Hematopoietic multipotent progenitor cell (in vitro differentiated cells): ENCODE measurements around the gene LRRC1. TPM values are rescaled to one million over a fixed set of nuclear protein-coding genes. Genes with fewer than 3 reads are reported as not detected.

Experiments
- DNase-seq, 3 donors: peaks; one replicate each; pipeline ENCODE4 v3.0.0-alpha.2; 2011 to 2015; ENCODE audit warnings: low read depth in 2 of 3, low spot score in 2 of 3
- total RNA-seq: library from RNA; depleted of rRNA; stranded (reverse); fragments of >200 nt; gene quantifications from one replicate; pipeline ENCODE4 v1.2.3, GENCODE V29; 2012

Gene LRRC1
- total RNA-seq, 1 donor: 4.8 TPM

- DNase-seq: peak in 1 of 3 donors; percentile 30
Observed at GRCh38 chr6:53813801-53814200, 19.0 kb downstream of the LRRC1 start.

DNA sequence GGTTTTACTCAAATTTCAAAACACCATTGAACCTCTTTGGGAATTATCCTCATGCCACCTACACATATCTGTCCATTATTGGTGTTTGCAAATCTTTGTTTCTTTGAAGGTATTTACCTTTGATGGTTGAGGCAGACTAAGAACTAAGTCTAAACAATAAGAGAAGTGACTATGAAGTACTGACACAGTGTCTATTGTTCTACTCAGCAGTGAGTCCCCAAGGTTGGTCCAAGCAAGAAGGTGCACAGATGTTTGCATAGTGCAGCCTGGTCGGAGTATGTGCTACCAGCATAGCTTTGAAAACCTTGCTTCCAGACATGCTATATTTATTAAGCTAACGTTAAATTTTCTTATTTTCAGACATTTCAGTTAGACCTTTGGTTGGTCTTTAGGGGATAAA is 19.5 kb downstream of the LRRC1 start:
- DNase-seq: no peak

DNA sequence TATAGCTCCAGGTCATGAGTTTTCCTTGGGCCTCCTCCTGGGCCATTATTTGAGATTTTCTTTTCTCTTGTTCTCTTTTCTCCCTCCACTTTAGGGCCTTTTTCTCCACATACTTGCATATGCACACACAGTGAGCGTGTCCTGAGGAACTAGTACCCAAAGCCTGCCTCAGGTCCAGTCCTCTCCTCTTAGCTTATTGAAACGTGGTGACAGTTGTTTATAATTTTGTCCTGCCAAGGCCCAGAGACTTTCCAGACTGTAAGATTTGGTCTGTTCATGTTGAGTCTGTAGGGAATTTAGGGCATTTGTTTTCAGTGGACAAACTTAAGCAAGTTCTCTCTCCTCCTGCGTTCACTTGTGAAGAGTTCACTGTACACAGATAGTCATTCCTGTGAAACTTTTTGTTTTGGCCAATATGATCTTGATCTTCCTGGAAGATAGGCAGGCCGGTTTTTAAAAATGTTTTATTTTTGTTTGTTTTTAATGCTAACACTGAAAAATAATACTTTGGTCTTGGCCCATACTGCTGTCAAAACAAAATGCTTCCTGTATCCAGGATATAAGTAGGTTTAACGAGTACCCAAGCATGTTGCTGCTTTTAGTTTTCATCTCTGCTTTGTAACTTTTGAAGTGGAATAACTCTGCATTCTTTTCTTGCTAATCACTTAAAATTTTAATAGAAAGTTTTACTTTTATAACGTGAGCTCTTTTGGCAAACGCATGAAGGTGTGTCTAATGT is 20.7 kb downstream of the LRRC1 start:
- no peak for DNase-seq

DNA sequence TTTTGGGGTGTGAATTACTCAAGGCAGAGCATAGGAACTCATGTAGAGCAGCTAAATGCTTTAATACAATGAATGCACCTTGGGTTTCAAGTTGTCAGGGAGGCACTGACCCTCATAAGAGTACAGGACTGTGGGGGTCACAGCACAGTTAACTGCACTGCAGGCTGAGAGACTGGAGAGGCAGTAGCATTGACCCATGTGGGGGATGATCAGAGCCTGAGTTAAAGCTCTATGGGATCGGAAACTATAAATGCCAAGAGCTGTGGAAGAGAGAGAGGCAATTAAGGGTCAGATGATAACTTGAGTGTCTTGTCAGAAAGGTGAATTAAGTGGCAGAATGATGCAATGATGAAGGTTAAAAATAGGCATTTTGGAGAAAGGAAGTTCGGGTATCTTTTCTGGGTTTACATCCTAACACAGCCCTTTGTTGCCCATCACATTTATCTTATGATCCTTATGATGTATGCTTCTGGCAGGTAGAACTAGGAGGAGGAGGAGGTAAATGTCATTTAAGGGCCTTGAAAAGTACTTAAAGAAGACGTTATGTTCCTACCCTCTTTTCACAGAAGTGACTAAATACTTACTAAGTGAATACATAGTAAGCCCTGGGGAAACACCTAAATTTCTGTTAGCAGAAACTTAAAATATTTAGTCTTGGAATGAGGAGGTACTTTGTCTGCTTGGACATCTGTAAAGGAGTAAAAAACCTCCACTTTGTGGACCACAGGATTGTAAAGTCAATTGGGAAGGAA is 24.2 kb downstream of the LRRC1 start:
- DNase-seq: no peak

GRCh38 chr6:53822401-53823125 is 27.8 kb downstream of the LRRC1 start:
- DNase-seq: no peak

- no peak for DNase-seq
Observed at GRCh38 chr6:53824714-53825113, 29.9 kb downstream of the LRRC1 start.

- DNase-seq: no peak
Observed at GRCh38 chr6:53825532-53826321, 30.9 kb downstream of the LRRC1 start.

DNA sequence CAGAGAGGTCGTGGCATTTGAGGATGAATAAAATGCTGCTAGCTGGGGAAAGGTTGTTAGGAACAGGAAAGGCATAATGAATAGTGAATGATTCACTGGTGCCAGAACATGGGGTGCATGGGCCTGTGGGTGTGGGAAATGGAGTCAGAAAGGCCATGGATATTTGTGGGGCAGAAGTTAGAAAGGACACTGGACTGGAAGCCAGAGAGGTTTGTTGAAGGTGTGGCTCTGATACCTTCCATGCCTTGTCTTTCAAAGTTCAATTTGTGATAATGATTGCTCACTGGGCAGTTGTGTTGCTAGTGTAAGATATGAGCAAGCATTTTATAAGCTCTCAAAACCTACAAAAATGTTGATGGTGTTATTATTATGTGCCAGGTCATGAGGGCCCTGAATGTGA is 32.7 kb downstream of the LRRC1 start:
- no peak for DNase-seq

DNA sequence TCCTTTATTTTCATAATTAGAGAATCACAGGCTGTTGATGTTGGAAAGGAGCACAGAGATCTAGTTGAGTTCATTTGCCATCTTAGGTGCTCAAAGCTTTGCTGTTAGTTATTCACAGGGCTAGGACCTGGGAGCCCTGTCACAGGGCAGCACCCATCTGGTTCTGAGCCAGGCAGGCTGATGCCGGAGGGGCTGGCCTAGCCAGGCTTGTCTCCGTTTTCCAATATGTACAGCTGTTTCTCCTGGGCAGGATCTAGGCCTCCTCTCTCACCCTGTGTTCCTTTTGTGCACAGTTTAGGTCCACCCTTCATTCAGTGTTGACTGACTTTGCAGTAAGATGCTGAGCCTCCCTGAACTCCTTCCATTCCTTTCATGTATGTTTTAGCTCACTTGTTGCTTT is 33.4 kb downstream of the LRRC1 start:
- DNase-seq: no peak

- DNase-seq: no peak
Observed at GRCh38 chr6:53828966-53829697, 34.3 kb downstream of the LRRC1 start.

DNA sequence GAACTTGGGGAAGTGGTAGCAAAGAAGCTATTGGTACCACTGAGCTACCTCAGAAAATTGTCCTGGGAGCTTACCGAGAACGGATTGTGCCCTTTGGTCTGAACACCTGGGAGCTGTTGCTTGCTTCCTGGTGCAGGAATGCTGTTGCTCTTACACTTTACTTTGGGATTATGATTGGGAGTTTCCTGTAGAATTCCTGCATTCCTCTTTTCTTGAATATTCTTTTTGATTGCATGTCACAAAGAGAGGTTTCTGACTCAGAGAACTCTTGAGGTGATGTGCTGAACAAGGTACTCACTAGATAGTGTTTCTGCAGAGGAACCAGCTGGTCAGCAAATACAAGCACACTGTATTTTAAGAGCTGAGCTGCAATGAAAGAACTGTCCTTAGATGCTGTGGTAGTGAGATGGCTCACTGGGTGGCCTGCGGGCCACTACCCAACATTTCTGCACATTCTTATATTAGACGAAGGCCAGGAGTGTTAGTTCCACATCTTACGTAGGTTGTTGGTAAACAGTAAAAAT is 35.0 kb downstream of the LRRC1 start:
- no peak for DNase-seq

DNA sequence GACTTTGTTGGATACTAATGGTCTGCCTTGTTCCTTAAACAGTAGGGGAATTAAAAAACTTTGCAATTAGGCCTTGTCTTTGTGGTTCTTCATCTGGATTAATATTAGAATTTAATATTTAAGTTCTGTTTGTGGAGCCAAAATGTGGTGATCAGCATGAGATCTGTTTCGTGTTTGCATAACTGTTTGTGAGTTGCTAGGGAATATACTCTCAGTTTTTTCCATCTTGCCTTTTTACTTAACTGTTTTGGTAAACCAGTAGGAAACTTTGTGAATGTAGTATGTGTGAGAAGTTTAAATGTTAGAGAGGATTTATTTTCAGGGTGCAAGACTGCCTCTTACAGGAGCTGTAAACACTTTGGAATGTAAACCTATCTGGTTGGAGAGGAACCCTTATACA is 35.6 kb downstream of the LRRC1 start:
- peak in 1 of 3 donors; percentile 11 for DNase-seq

DNA sequence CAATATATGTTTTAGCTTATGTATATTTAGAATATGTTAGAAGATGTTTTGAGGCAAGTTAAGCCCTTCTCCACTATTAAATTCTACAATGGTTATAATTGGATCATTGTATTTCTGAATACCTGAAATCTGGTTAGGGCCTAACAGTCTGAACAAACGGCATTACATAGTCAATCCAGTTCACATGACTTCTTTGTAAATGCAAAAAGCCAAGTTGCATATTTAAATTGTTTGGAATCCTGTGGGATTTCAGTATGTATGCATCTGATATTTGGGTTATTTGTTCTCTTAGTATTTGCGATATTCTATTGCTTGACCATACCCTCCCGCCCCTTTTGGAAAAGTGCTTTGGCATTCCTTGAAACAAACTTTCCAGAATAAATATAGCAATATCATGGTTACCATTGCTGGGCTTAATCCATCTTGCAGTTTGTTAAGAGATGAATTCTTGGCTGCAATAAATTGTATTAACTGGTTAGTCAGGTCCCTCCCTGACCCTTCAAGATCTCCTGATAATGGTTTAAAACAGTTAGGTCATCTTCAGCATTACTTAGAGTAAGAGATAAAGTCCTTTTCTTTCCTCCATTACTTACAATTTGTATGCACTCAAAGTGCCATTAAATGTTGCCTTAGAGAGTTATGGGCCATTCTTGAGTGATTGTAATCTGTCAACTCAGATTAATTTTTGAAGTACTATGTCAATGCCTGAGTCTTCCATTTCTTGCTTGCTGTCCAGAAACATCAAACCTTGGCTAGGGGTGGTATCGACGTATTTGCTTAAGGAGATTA is 36.5 kb downstream of the LRRC1 start:
- DNase-seq: no peak

DNA sequence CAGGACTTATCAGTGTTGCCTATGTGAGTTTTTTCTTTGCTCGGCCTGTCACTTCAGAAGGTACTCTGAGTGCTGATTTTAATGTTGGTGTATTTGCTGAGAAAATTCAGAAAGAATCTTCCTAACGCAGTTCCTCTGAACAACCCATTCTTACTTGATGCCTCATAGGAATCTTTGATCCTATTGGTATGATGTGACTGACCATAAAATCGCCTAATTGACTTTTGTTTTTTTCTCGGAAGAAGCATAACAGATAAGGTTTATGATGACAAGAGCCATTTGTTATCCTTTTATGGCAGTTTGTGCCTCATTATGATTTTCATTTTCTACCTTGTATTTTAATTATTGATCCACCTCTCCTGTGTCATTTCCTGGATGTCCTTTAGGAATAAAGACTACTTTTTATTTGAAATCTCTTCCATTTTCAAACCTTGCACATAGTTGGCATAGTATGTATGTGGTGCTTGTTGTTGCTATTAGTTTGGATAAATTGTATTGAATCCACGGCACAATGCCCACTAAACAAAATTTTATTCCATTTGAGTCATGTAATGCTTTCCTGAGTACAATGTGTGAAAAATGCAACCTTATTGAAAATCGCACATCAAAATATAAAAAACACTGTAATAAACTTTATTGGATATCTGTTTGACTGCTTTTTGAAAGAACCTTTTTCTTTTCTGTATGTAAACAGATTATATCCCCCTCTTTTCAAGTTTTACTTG is 37.3 kb downstream of the LRRC1 start:
- DNase-seq: no peak

DNA sequence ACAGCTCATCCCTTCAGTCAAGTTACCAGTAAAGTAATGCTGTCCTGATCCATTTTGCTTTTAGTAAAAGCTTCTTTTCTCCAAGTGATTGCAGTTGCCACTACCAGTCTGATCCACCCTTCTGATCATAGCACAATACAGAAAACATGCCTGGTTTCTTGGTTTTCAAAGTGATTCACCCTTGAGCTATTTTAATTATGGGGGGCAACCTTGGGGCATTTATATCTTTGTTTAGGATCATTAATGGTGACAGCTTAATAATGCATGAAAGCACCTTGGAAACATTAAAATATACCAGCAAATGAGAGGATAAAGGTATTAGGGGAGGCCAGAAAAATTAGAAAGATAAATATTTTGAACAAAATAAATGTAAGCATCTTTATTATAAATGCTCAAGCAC is 38.4 kb downstream of the LRRC1 start:
- no peak for DNase-seq

DNA sequence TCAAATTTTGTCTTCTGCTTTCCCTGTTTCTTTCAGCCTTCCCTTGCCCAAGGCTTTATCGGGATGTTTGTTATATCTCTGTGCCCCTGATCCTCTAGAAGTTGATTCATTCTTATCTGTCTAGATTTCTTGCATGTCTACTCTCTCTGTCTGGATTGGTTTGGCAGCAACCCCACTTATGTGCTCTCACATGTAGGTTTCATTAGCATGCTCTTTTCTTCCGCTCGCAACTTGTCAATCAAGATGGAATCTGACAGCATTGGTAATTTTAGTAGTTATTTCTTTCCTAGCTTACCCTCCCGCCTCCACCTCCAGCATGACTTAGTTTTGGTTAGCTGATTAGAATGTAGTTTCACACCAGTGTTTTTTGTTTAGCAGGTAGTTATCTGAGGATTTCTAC is 39.3 kb downstream of the LRRC1 start:
- no peak for DNase-seq

- DNase-seq: no peak
Observed at GRCh38 chr6:53837865-53838769, 43.3 kb downstream of the LRRC1 start.
